ENCODE results near the gene BICRAL.
"Not testable (repeated sequence)": the region's sequence is repeated elsewhere in the genome, so short reads cannot be mapped to it uniquely, and the experiment has no call there.

DNA sequence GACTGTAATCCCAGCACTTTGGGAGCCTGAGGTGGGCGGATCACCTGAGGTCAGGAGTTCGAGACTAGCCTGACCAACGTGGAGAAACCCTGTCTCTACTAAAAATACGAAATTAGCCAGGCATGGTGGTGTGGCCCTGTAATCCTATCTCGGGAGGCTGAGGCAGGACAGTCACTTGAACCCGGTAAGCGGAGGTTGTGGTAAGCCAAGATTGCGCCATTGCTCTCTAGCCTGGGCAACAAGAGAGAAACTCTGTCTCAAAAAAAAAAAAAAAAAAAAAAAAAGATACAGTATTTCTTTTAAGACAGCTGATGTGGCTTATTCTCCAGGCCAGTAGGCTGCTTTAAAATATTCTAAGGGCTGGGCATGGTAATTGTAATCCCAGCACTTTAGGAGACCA is 33.9 kb downstream of the BICRAL start:
- TF ChIP-seq, protein P1, sequence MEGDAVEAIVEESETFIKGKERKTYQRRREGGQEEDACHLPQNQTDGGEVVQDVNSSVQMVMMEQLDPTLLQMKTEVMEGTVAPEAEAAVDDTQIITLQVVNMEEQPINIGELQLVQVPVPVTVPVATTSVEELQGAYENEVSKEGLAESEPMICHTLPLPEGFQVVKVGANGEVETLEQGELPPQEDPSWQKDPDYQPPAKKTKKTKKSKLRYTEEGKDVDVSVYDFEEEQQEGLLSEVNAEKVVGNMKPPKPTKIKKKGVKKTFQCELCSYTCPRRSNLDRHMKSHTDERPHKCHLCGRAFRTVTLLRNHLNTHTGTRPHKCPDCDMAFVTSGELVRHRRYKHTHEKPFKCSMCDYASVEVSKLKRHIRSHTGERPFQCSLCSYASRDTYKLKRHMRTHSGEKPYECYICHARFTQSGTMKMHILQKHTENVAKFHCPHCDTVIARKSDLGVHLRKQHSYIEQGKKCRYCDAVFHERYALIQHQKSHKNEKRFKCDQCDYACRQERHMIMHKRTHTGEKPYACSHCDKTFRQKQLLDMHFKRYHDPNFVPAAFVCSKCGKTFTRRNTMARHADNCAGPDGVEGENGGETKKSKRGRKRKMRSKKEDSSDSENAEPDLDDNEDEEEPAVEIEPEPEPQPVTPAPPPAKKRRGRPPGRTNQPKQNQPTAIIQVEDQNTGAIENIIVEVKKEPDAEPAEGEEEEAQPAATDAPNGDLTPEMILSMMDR (IDR thresholded peaks at IDR 0.05; ENCODE audit: low read depth, low read length, missing input control): not testable (repeated sequence)
- TF ChIP-seq YY1 (IDR thresholded peaks at IDR 0.05); TAF1 (conservative IDR thresholded peaks at IDR 0.05); FOXA2 (IDR thresholded peaks at IDR 0.05); JUND (IDR thresholded peaks at IDR 0.05): not testable (repeated sequence)
